K562 (cell line): ENCODE measurements around the gene MYCL. TPM values are rescaled to one million over a fixed set of nuclear protein-coding genes. Genes with fewer than 3 reads are reported as not detected.
A peak's percentile ranks its signal among the peaks of the same experiment; 100 is the strongest.

ENCODE experiments used
- ATF7 ChIP-seq: fragments of 450-650 bp; IDR thresholded peaks from 2 replicates; pipeline ENCODE4 v1.7.1; 2014; ENCODE audit warnings: mild to moderate bottlenecking, moderate library complexity
- COPS2 ChIP-seq: fragments of 450-650 bp; conservative IDR thresholded peaks from 2 replicates; pipeline ENCODE4 v1.6.1; 2016; ENCODE audit warnings: mild to moderate bottlenecking, moderate library complexity
- CREM ChIP-seq: IDR thresholded peaks from 2 replicates; pipeline ENCODE4 v1.6.1; 2014; ENCODE audit warnings: antibody characterized with exemption, low read depth
- GTF2E2 ChIP-seq: fragments of 200-800 bp; sonication (Bioruptor generic); IDR thresholded peaks from 2 replicates; pipeline ENCODE4 v1.6.1; 2016; ENCODE audit warnings: missing genetic modification characterization, missing compliant biosample characterization
- HEY1 ChIP-seq: fragments of 250-450 bp; sonication (Bioruptor Pico); IDR thresholded peaks from 2 replicates; pipeline ENCODE4 v1.5.0; 2020; ENCODE audit warnings: mild to moderate bottlenecking, moderate library complexity, borderline replicate concordance
- MAFK ChIP-seq: IDR thresholded peaks from 2 replicates; pipeline ENCODE4 v1.6.1; 2011; ENCODE audit warnings: low read length, improper control_type of control experiment
- NEUROD1 ChIP-seq: fragments of 150-350 bp; IDR thresholded peaks from 2 replicates; pipeline ENCODE4 v1.6.1; 2014; ENCODE audit warnings: borderline replicate concordance, low read length, low read depth; ENCODE audit not compliant: partially characterized antibody
- NR1H2 ChIP-seq: sonication (generic); formaldehyde crosslinking; IDR thresholded peaks from 2 replicates; pipeline ENCODE4 v1.4.0; 2020; ENCODE audit warnings: mild to moderate bottlenecking, missing genetic modification reagents
- SMAD2 ChIP-seq: fragments of 150-350 bp; IDR thresholded peaks from 2 replicates; pipeline ENCODE4 v1.6.1; 2014; ENCODE audit warnings: low read depth, mild to moderate bottlenecking, low read length
- SMAD4 ChIP-seq: fragments of 250-450 bp; sonication (Bioruptor Pico); conservative IDR thresholded peaks from 2 replicates; pipeline ENCODE4 v1.8.0; 2021; ENCODE audit warnings: inconsistent platforms, mild to moderate bottlenecking, moderate library complexity
- STAT5A ChIP-seq: IDR thresholded peaks from 2 replicates; pipeline ENCODE4 v1.6.1; 2012; ENCODE audit warnings: low read length, inconsistent platforms, borderline replicate concordance
- TARDBP ChIP-seq: fragments of 450-650 bp; IDR thresholded peaks from 2 replicates; pipeline ENCODE4 v1.6.1; 2016
- TOE1 ChIP-seq, 2 experiments: fragments of 450-650 bp in 1 of 2; sonication (generic) in 1 of 2; formaldehyde crosslinking in 1 of 2; IDR thresholded peaks; 2 replicates each; pipeline versions ENCODE4 v1.7.1 to v1.8.0; 2016 to 2022; ENCODE audit warnings: borderline replicate concordance in 2 of 2, mild to moderate bottlenecking in 2 of 2, antibody characterized with exemption in 1 of 2, inconsistent platforms in 1 of 2, low read depth in 1 of 2, missing genetic modification reagents in 1 of 2, moderate library complexity in 1 of 2
- ZNF408 ChIP-seq: fragments of 250-450 bp; sonication (Bioruptor Pico); IDR thresholded peaks from 2 replicates; pipeline ENCODE4 v1.4.0; 2020; ENCODE audit warnings: low read depth, mild to moderate bottlenecking, moderate library complexity
- ZNF707 ChIP-seq: fragments of 250-450 bp; sonication (Bioruptor Pico); conservative IDR thresholded peaks from 2 replicates; pipeline ENCODE4 v1.8.0; 2022; ENCODE audit warnings: inconsistent platforms, mild to moderate bottlenecking, moderate library complexity
- polyA plus RNA-seq, 8 experiments: library from polyadenylated mRNA; depleted of rRNA in 4 of 8; stranded (reverse) in 5 of 8; unstranded in 3 of 8; fragments of >200 nt; fragmentation: Nextera tagmentation in 2 of 8; fragmentation: Illumina TruSeq in 1 of 8; extraction: Ambion mirVana in 2 of 8; extraction: Trizol in 1 of 8; gene quantifications; 2 replicates each; pipeline versions ENCODE4 v1.2.1 to v1.2.3, GENCODE V29; 2011 to 2014; ENCODE audit warnings: inconsistent platforms in 1 of 8, missing spikeins in 1 of 8
- total RNA-seq, 7 experiments: library from RNA; depleted of rRNA in 6 of 7; stranded (reverse); fragments of >200 nt in 6 of 7; fragmentation: Illumina TruSeq in 2 of 7; extraction: Trizol in 2 of 7; gene quantifications; 2 replicates each; pipeline versions ENCODE4 v1.2.1 to v1.2.3, GENCODE V29; 2011 to 2021; ENCODE audit warnings: low replicate concordance in 1 of 7
- TF ChIP-seq, protein P1 (sequence below), 2 experiments: fragments of 450-650 bp; IDR thresholded peaks; 2 replicates each; pipeline ENCODE4 v1.6.1; 2016; ENCODE audit warnings: mild to moderate bottlenecking in 2 of 2, borderline replicate concordance in 1 of 2, low read depth in 1 of 2, moderate library complexity in 1 of 2
- TF ChIP-seq, protein P2 (sequence below): sonication (generic); formaldehyde crosslinking; IDR thresholded peaks from 2 replicates; pipeline ENCODE4 v1.8.0; 2022; ENCODE audit warnings: missing genetic modification reagents, mild to moderate bottlenecking, moderate library complexity, borderline replicate concordance
- TF ChIP-seq, protein P3 (sequence below): sonication (generic); formaldehyde crosslinking; IDR thresholded peaks from 2 replicates; pipeline ENCODE4 v1.8.1; 2023; ENCODE audit warnings: mild to moderate bottlenecking, missing genetic modification reagents

MYCL gene
- total and polyA plus RNA-seq, 9 of the 15 experiments (the other 6 are each of a cell fraction or from before 2014, with no cell fraction given), result 3.5 to 22.0 (median 12.8) TPM

DNA sequence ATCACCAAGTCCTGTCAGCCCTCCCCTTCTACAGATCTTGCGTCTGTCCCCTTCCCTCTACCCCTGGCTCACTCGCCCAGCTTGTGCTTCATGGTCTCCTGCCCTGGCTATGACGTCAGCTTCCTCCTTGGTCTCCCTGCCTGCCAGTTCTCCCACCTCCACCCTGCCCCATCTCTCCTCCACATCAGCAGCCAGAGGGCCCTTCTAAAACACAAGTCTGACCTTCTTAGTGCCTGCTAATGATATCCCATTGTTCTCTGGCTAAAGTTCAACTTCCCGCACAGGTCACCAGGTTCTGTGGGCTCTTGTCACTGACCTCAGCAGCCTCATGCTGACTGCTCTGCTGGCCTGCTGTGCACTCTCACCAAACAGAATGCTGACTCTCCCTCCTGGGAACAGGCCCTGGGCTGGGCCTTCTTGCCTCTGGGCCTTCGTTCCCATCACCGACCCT is 24.7 kb upstream of the MYCL start (continued):
- TF ChIP-seq, protein P1, sequence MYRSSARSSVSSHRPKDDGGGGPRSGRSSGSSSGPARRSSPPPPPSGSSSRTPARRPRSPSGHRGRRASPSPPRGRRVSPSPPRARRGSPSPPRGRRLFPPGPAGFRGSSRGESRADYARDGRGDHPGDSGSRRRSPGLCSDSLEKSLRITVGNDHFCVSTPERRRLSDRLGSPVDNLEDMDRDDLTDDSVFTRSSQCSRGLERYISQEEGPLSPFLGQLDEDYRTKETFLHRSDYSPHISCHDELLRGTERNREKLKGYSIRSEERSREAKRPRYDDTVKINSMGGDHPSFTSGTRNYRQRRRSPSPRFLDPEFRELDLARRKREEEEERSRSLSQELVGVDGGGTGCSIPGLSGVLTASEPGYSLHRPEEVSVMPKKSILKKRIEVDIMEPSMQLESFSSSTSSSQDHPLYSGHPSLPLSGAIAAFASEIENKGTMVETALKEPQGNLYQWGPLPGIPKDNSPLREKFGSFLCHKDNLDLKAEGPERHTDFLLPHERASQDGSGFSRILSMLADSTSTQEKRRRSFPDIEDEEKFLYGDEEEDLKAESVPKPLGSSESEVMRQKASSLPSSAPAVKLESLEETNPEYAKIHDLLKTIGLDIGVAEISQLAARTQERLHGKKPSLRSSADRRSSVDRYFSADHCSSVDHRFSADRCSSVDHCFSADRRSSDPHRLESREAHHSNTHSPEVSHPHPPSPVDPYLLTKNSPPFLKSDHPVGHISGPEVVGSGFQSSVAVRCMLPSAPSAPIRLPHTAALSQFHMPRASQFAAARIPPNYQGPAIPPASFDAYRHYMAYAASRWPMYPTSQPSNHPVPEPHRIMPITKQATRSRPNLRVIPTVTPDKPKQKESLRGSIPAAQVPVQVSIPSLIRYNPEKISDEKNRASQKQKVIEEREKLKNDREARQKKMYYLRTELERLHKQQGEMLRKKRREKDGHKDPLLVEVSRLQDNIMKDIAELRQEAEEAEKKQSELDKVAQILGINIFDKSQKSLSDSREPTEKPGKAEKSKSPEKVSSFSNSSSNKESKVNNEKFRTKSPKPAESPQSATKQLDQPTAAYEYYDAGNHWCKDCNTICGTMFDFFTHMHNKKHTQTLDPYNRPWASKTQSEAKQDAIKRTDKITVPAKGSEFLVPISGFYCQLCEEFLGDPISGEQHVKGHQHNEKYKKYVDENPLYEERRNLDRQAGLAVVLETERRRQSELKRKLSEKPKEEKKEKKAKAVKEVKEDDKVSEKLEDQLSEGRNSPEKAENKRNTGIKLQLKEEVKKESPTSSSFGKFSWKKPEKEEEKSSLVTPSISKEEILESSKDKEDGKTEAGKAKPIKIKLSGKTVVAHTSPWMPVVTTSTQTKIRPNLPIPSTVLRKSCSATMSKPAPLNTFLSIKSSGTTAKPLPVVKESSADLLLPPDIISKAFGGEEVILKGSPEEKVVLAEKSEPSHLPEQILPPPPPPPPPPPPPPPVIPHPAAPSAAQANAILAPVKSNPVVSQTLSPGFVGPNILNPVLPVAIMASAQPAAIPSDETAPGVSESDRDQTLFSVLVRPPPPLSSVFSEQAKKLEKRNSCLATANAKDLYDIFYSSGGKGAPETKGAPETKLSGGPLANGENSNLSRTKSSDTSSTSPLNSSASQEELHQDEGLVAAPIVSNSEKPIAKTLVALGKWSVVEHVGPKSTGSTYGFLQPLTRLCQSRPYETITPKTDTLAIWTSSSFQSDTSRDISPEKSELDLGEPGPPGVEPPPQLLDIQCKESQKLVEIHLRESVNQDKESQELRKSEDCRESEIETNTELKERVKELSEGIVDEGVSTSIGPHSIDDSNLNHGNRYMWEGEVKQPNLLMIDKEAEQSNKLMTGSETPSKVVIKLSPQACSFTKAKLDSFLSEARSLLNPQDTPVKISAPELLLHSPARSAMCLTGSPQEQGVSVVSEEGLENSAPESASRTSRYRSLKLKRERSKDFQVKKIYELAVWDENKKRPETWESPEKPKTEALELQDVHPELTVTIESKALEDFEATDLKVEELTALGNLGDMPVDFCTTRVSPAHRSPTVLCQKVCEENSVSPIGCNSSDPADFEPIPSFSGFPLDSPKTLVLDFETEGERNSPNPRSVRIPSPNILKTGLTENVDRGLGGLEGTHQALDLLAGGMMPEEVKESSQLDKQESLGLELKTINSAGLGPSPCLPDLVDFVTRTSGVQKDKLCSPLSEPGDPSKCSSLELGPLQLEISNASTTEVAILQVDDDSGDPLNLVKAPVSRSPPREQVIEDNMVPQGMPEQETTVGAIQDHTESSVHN (IDR thresholded peaks at IDR 0.05; ENCODE audit: borderline replicate concordance in 1 of 2, low read depth in 1 of 2), result no peak
- no peak for TF ChIP-seq TARDBP
- TF ChIP-seq TOE1 (IDR thresholded peaks at IDR 0.05; ENCODE audit: borderline replicate concordance), result no peak
- no peak for TF ChIP-seq TOE1 (CRISPR knock-in tag; IDR thresholded peaks at IDR 0.05; ENCODE audit: borderline replicate concordance, low read depth)
- TF ChIP-seq ZNF707 (CRISPR knock-in tag), result no peak
- TF ChIP-seq, protein P2, sequence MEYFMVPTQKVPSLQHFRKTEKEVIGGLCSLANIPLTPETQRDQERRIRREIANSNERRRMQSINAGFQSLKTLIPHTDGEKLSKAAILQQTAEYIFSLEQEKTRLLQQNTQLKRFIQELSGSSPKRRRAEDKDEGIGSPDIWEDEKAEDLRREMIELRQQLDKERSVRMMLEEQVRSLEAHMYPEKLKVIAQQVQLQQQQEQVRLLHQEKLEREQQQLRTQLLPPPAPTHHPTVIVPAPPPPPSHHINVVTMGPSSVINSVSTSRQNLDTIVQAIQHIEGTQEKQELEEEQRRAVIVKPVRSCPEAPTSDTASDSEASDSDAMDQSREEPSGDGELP, result no peak
- peak; percentile 65 for TF ChIP-seq CREM
- no peak for TF ChIP-seq MAFK
- TF ChIP-seq HEY1 (CRISPR knock-in tag), result no peak
- TF ChIP-seq, protein P3, sequence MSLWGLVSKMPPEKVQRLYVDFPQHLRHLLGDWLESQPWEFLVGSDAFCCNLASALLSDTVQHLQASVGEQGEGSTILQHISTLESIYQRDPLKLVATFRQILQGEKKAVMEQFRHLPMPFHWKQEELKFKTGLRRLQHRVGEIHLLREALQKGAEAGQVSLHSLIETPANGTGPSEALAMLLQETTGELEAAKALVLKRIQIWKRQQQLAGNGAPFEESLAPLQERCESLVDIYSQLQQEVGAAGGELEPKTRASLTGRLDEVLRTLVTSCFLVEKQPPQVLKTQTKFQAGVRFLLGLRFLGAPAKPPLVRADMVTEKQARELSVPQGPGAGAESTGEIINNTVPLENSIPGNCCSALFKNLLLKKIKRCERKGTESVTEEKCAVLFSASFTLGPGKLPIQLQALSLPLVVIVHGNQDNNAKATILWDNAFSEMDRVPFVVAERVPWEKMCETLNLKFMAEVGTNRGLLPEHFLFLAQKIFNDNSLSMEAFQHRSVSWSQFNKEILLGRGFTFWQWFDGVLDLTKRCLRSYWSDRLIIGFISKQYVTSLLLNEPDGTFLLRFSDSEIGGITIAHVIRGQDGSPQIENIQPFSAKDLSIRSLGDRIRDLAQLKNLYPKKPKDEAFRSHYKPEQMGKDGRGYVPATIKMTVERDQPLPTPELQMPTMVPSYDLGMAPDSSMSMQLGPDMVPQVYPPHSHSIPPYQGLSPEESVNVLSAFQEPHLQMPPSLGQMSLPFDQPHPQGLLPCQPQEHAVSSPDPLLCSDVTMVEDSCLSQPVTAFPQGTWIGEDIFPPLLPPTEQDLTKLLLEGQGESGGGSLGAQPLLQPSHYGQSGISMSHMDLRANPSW (CRISPR knock-in tag), result no peak
- no peak for TF ChIP-seq STAT5A
- no peak for TF ChIP-seq NEUROD1
- no peak for TF ChIP-seq COPS2
- TF ChIP-seq ATF7, result peak; percentile 87
- no peak for TF ChIP-seq GTF2E2 (tag)
- TF ChIP-seq SMAD2, result no peak
- no peak for TF ChIP-seq NR1H2 (CRISPR knock-in tag)
- no peak for TF ChIP-seq SMAD4 (CRISPR knock-in tag)
- TF ChIP-seq ZNF408, result no peak
